ENCODE results near the gene ELMOD1.

Gene ELMOD1

DNA sequence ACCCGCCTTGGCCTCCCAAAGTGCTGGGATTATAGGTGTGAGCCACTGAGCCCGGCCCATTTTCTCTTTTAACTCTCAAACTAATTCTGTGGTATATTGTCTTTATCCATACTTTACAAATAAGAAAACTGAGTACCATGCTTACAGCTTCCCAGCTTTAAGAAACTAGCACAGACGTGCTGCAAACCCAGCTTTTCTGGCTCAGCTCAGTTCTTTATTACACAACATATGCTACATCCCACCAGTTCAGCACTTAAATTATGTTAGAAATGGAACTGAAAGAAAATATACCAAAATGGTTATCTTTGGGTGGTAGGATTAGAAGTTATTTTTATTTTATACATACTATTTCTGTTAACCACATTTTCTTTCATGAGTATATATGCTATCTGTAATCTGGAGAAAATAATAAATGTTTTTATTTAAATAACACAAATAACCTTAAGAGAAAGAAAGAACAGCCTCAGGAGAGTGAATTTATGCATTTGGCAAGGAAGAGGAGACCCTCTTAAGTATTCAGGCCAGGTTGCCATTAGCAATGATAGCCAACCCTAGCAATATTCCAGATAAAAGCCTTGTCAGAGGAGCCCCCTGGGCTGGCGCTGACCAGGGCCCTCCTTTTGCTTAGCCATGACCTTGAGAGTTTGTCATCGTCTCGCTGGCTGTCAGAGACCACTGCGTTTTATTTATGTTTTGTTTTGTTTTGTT lies 87.1 kb downstream of the ELMOD1 start:
- no peak for DNase-seq

DNA sequence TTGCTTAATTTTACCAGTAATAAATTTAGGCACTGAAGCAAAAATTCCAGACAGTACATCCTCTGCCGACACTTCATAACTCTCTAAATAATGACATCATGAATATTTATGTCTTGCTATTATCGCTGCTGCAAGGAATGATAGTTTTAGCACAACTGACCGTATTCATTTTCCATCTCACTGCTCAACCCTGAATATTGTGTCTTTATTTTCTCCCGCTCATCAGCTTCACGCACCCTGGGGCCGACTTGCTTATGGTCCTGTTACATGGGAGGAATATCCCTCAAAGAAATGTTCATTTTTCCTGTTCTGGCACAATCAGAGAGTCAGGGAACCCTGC lies 87.7 kb downstream of the ELMOD1 start:
- no peak for DNase-seq
- TF ChIP-seq GATA1 (IDR thresholded peaks at IDR 0.05; ENCODE audit: low read depth, low read length) = no peak
- TF ChIP-seq POLR2A (IDR thresholded peaks at IDR 0.05; ENCODE audit: low read length) = no peak

More for the DNA sequence above, 87.1 kb downstream of the ELMOD1 start:
- TF ChIP-seq POLR2A (IDR thresholded peaks at IDR 0.05; ENCODE audit: low read length) (no peak), GATA1 (IDR thresholded peaks at IDR 0.05; ENCODE audit: low read depth, low read length) (no peak)

DNA sequence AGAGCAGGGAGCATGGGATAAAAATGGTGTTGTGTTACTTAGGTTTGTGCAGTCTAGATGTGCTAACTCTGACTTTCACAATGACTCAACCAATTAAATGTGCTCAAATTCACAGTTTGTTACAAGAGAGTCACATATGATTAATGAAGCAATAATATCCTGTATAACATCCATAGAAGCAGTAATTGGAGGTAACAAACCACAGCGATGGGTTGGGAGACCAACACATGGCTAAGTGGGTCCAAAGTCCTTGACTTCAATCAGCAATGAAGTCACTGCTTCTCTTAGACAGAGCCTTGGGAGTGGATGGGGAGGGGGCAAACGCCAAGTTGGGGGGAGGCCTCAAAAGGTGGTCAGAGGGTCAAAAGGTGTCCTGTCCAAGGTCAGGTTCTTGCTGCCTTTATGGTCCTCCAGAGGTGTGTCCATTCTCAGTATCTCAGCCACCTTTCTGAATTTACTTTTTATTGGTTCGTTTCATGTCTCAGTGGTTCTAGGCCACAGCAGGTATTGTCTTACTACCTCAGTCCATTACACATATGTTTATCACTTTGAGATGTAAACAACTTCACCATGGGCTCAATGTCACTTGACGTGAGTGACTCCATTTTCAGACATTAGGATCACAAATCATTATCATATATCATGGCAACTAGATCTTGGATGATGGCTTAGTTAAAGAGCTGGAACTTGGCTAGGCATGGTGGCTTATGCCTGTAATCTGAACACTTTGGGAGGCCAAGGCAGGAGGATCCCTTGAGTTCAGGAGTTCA lies 88.5 kb downstream of the ELMOD1 start:
- DNase-seq = no peak
- TF ChIP-seq POLR2A (IDR thresholded peaks at IDR 0.05; ENCODE audit: low read length) (no peak), GATA1 (IDR thresholded peaks at IDR 0.05; ENCODE audit: low read depth, low read length) (no peak)

DNA sequence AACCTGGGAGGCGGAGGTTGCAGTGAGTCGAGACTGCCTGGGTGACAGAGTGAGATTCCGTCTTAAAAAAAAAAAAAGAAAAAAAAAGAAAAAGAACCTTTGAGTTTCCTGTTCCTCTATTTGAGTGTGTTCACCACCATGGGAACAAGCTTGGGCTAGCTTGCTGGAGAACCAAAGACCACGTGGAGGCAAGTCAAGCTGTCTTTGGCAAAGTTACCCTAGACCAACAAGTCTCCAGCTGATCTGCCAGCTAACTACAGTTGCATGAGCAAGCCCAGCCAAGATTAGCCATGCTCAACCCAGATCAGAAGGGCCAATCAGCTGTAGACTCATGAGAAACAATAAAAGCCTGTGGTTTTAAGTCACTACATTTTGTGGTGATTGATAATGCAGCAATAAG lies 91.2 kb downstream of the ELMOD1 start:
- TF ChIP-seq POLR2A (IDR thresholded peaks at IDR 0.05; ENCODE audit: low read length) (no peak), GATA1 (IDR thresholded peaks at IDR 0.05; ENCODE audit: low read depth, low read length) (no peak)
- no peak for DNase-seq

DNA sequence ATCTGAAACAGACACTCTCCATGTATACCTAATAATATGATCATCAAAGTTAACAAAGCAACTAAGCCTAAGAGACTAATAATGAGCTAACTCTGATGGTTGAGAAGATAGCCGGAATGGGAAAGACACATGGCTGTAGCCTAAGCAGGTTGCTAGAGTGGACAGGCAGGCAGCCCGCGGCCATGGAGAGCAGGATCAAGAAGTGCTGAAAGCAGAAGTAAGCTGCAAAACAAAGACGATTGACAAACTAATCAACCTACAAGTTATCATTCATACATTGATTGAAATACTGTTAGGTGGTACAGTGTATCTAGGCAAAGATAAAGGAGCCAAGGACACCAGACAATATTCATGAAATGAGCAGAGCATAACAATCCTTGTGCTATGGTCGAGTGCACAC lies 91.6 kb downstream of the ELMOD1 start:
- TF ChIP-seq POLR2A (IDR thresholded peaks at IDR 0.05; ENCODE audit: low read length) (no peak), GATA1 (IDR thresholded peaks at IDR 0.05; ENCODE audit: low read depth, low read length) (no peak)
- no peak for DNase-seq

GRCh38 chr11:107683061-107683460 lies 92.1 kb downstream of the ELMOD1 start:
- DNase-seq = no peak
- TF ChIP-seq GATA1 (IDR thresholded peaks at IDR 0.05; ENCODE audit: low read depth, low read length) (no peak), POLR2A (IDR thresholded peaks at IDR 0.05; ENCODE audit: low read length) (no peak)

- TF ChIP-seq POLR2A (IDR thresholded peaks at IDR 0.05; ENCODE audit: low read length) (no peak), GATA1 (IDR thresholded peaks at IDR 0.05; ENCODE audit: low read depth, low read length) (no peak)
- DNase-seq = peak in 1 of 2 experiments; percentile 3
These were observed 92.9 kb downstream of the ELMOD1 start for GRCh38 chr11:107683807-107684206.

GRCh38 chr11:107688322-107688918 lies 97.5 kb downstream of the ELMOD1 start:
- no peak for DNase-seq
- TF ChIP-seq POLR2A (IDR thresholded peaks at IDR 0.05; ENCODE audit: low read length) = no peak
- no peak for TF ChIP-seq GATA1 (IDR thresholded peaks at IDR 0.05; ENCODE audit: low read depth, low read length)

GRCh38 chr11:107689317-107690202 lies 98.6 kb downstream of the ELMOD1 start:
- DNase-seq = peak; percentile 56 to 74
- TF ChIP-seq GATA1 (IDR thresholded peaks at IDR 0.05; ENCODE audit: low read depth, low read length) (no peak), POLR2A (IDR thresholded peaks at IDR 0.05; ENCODE audit: low read length) (no peak)

DNA sequence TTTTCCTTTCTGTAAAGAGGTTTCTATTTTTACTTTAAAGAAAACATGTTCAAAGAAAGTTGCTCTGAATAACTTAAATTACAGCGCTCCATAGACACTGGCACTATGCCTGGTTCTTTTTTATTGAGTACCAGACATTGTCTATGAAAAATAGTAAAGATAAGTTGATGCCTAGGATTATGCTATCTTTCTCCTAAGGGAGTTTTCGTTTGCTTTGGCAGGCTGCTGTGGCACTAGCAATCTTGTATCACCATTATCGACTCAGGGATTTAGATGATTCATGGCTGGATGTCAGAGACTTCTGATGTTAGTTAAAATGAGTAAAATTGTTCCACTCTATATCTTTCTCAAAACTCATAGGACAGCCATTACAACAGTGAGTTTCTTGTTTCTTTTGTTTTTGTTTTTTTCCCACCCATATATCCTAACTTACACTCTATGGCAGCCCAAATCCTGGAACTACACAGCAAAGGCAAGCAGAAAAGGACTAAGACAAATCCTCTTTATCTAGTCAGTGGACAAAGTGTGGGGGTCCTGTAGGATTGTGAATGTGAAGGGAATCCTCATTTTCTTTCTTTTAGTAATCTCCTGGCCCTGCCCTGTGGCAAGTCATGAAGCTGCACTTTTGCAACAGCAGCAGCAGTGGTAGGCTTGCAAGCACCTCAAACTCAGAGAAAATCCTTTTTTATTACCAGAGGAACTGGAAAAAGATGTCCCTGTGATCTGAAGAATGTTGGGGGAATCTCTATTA lies 100.2 kb downstream of the ELMOD1 start:
- TF ChIP-seq POLR2A (IDR thresholded peaks at IDR 0.05; ENCODE audit: low read length) = no peak
- DNase-seq = no peak

DNA sequence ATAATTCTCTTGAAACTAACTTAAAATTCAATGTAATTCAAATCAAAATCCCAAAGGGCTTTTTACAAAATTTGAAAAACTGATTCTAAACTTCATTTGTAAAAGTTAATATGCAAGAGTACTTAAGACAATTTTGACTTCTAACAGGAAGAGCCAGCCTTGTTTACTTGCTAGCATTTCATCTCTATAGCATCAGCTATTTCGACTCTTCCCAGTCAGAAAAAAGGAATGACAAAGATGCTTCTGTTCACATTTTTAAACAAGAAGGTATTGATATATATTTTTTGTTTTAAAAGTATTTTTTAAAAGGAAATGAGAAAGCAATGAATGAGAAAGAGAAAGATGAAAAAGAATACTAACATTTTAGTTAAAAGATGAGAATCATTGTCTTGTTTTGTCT lies 104.5 kb downstream of the ELMOD1 start:
- no peak for TF ChIP-seq POLR2A (IDR thresholded peaks at IDR 0.05; ENCODE audit: low read length)
- TF ChIP-seq GATA1 (IDR thresholded peaks at IDR 0.05; ENCODE audit: low read depth, low read length) = no peak
- DNase-seq = no peak

DNA sequence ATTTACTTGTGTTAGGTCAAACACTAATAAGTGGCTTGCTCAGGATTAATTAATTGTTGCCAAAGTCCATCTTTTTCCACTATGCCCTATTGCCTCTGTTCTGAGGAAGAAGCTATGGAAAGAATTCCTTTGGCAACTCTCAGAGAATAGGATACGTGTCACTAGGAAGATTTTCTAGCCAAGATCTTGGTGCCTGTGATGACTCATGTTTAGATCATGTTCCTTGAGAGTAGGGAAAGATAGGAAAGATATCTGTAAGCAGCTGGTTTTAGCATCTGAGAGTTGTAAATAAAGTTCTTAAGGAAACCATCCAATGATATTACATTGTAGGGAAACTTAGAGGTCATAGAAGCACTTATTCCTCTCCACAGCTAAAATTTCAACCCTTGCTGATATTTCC lies 105.2 kb downstream of the ELMOD1 start:
- no peak for DNase-seq
- TF ChIP-seq POLR2A (IDR thresholded peaks at IDR 0.05; ENCODE audit: low read length) (no peak), GATA1 (IDR thresholded peaks at IDR 0.05; ENCODE audit: low read depth, low read length) (no peak)

DNA sequence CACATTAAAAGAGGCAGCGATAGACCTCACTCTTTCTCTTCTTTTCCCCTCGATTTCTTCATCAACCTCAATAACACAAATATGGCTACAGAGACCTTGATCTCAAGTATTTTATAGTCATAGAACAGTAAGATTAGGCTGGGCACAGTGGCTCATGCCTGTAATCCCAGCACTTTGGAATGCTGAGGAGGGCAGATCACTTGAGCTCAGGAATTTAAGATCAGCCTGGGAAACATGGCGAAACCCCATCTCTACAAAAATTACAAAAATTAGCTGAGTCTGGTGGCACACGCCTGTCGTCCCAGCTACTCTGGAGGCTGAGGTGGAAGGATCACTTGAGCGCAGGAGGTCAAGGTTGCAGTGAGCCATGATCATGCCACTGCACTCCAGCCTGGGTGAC lies 106.3 kb downstream of the ELMOD1 start:
- no peak for DNase-seq

More for the DNA sequence above, 106.3 kb downstream of the ELMOD1 start:
- TF ChIP-seq POLR2A (IDR thresholded peaks at IDR 0.05; ENCODE audit: low read length) = no peak
- no peak for TF ChIP-seq GATA1 (IDR thresholded peaks at IDR 0.05; ENCODE audit: low read depth, low read length)
